Astrocyte of the hippocampus (primary cell): ENCODE data around the gene CREB3L2.
"Not testable (repeated sequence)": the region's sequence is repeated elsewhere in the genome, so short reads cannot be mapped to it uniquely, and the experiment has no call there.

ENCODE experiments used
- DNase-seq: peaks from one replicate; pipeline ENCODE4 v3.0.0; 2011; ENCODE audit warnings: low read depth, low spot score

The CREB3L2 gene

GRCh38 chr7:137987968-137988367 lies 13.9 kb downstream of the CREB3L2 start:
- no peak for DNase-seq

GRCh38 chr7:137987563-137987962 lies 14.3 kb downstream of the CREB3L2 start:
- DNase-seq, result no peak

GRCh38 chr7:137987018-137987349 lies 14.9 kb downstream of the CREB3L2 start:
- DNase-seq, result no peak

GRCh38 chr7:137986252-137987017 lies 15.5 kb downstream of the CREB3L2 start:
- no peak for DNase-seq

GRCh38 chr7:137985897-137986251 lies 16.0 kb downstream of the CREB3L2 start:
- DNase-seq, result no peak

GRCh38 chr7:137985253-137985896 lies 16.5 kb downstream of the CREB3L2 start:
- no peak for DNase-seq

GRCh38 chr7:137984181-137985041 lies 17.5 kb downstream of the CREB3L2 start:
- no peak for DNase-seq

GRCh38 chr7:137983323-137984008 lies 18.4 kb downstream of the CREB3L2 start:
- no peak for DNase-seq

GRCh38 chr7:137982394-137982793 lies 19.5 kb downstream of the CREB3L2 start:
- DNase-seq, result not testable (repeated sequence)

- no peak for DNase-seq
These were observed 20.2 kb downstream of the CREB3L2 start for GRCh38 chr7:137981668-137982067.

GRCh38 chr7:137981175-137981574 lies 20.7 kb downstream of the CREB3L2 start:
- DNase-seq, result no peak

- no peak for DNase-seq
These were observed 21.6 kb downstream of the CREB3L2 start for GRCh38 chr7:137980308-137980707.

- peak; percentile 92 for DNase-seq
These were observed 23.2 kb downstream of the CREB3L2 start for GRCh38 chr7:137978464-137979237.

- DNase-seq, result no peak
These were observed 24.7 kb downstream of the CREB3L2 start for GRCh38 chr7:137977173-137977572.

- no peak for DNase-seq
These were observed 25.2 kb downstream of the CREB3L2 start for GRCh38 chr7:137976696-137977095.

GRCh38 chr7:137976232-137976631 lies 25.7 kb downstream of the CREB3L2 start:
- DNase-seq, result no peak

- no peak for DNase-seq
These were observed 26.1 kb downstream of the CREB3L2 start for GRCh38 chr7:137975768-137976167.

GRCh38 chr7:137975221-137975620 lies 26.7 kb downstream of the CREB3L2 start:
- peak; percentile 44 for DNase-seq

- no peak for DNase-seq
These were observed 27.1 kb downstream of the CREB3L2 start for GRCh38 chr7:137974766-137975165.

GRCh38 chr7:137970253-137970975 lies 31.5 kb downstream of the CREB3L2 start:
- DNase-seq, result peak; percentile 95
